ENCODE results near the gene GALNT9. TPM values are rescaled to one million over a fixed set of nuclear protein-coding genes. Genes with fewer than 3 reads are reported as not detected.
"Not testable (repeated sequence)": the region's sequence is repeated elsewhere in the genome, so short reads cannot be mapped to it uniquely, and the experiment has no call there.

Gene GALNT9
- total RNA-seq, 1 donor from 2014 or later = 4.9 TPM

DNA sequence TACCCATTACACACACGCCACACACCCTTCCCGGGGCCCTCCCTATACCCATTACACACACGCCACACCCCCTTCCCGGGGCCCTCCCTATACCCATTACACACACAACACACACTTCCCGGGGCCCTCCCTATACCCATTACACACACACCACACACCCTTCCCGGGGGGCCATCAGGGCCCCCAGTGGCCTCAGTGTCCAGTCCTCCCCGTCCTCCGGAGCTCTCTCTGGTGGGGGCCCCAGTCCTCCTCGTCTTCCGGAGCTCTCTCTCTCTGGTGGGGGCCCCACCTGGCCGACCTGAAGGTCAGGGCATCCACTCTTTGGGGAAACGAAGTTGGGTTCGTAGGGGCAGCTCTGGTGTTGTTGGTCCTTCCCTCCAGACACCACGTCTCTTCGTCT, 86.2 kb downstream of the GALNT9 start:
- not testable (repeated sequence) for FAIRE-seq; DNase-seq (ENCODE audit: low spot score in 2 of 2)

DNA sequence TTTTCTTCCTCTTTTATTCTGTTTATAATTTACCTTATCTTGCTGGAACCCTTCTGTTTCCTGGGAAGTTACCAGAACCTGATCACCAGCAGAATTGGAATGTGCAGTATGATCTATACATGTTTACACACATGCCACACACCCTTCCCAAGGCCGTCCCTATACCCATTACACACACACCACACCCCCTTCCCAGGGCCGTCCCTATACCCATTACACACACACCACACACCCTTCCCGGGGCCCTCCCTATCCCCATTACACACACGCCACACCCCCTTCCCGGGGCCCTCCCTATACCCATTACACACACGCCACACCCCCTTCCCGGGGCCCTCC, 88.8 kb downstream of the GALNT9 start:
- FAIRE-seq; DNase-seq (ENCODE audit: low spot score in 2 of 2): not testable (repeated sequence)

DNA sequence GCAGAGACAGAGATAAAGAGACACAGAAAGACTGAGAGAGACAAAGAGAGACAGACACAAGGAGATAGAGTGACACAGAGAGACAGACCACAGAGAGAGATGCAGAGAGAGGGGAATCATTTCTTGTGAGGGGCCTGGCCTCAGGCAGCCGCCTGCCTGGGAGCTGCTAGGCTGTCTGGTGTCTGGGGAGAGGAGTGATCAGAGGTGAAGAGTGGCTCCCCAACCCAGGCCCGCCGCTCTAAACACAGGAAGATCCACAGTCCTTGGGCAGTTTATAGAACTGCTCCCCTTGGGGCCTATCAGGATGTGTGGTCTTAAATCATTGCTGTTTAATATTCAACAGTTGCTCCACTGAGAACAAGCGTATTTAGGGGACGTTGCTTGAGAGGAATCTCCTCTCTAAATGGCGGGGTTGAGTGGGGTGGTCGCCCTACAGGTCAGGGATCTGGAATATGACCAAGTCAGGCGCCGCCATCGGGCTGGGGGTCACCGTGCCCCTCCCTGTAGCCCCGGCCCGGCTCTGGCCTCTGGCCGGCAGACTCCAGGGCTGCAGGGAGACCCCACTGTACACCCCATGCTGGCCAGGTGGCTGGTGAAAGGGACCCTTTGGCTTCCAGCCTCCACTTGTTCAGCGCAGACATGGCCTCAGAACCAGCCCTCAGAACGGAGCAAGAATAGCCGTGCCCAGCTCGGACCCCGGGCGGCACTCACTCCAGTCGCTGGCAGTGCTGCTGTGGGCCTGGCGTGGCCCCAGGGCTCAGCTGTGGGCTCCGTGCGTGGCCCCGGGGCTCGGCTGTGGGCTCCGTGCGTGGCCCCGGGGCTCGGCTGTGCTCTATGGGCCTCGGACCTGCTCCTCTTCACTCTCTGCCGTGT, 89.4 kb downstream of the GALNT9 start:
- DNase-seq (ENCODE audit: low spot score in 2 of 2) = no peak
- FAIRE-seq = no peak

DNA sequence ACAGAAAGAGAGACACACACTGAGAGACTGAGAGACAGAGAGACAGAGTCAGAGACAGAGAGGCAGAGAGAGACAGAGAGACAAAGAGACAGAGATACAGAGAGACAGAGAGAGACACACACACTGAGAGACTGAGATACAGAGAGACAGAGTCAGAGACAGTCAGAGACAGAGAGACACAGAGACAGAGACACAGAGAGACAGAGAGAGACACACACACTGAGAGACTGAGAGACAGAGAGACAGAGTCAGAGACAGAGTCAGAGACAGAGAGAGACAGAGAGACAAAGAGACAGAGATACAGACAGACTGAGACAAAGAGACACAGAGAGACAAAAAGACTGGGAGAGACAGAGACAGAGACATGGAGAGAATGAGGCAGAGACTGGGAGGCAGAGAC, 90.0 kb downstream of the GALNT9 start:
- no peak for FAIRE-seq
- DNase-seq (ENCODE audit: low spot score in 2 of 2) = no peak

DNA sequence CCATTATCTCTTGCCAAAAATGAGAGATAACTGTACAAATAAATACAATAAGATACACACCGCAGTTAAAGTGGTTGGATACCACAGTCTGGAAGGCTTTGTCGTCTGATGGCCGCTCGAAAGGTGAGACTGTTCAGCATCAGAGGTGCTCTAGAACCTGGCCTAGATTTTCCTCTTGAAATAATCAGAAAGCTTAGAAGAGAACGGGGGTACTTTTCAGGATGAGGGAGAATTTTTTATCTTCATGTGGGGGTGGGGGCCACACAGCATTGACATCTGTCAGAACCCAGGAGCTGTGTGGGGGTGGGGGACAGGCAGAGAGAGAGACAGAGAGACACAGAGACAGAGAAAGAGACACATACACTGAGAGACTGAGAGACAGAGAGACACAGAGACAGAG, 90.5 kb downstream of the GALNT9 start:
- DNase-seq (ENCODE audit: low spot score in 2 of 2) (no peak), FAIRE-seq (no peak)

DNA sequence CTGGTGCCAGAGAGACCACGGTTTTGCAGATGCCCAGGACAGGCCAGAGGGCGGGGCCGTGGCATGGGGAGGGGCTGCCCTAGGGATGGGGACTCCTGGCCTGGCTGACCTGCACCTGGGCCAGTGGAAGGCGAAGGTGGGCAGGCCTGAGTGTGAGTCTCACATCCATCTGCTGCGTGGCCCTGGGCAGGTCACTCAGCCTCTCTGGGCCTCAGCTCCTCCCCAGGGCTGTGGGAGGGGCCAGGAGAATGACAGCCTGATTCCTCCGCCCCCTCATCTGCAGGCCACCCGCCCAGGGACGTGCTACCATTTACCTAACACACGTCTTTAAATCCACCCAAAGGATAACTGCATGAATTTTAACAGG, 90.9 kb downstream of the GALNT9 start:
- no peak for FAIRE-seq
- DNase-seq (ENCODE audit: low spot score in 2 of 2) = no peak

DNA sequence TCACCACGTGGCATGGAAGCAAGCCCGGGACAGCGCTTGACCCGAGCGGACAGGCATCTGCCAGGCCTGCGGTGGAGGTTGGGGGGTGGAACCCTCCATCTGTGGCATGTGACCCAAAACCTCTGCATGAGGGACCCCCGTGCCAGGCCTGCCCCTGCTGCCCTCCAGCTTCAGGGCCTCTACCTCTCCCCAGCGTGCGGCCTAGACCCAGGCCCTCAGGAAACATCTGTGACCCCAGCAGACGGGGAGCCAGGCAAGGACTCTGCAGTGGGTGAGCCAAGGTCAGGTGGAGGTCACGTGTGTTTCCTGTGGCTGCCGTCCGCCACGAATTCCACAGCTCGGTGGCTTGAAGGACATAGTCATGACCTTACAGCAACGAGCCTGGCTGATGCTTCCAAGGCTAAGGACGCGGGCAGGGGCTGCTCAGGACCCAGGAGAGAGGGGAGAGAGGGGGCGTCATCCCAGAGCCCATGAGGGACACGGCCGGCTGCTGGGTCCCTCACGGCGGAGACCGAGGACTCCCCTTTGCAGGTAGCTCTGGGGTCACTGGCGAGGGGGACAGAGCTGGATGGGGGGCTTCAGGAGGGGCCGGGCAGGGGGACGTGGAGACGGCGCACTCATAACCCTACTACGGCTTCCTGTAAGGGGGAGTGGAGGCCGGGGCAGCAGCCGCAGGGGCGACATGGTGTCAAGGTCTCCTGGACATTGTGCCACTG, 91.5 kb downstream of the GALNT9 start:
- DNase-seq (ENCODE audit: low spot score in 2 of 2) (no peak), FAIRE-seq (no peak)

DNA sequence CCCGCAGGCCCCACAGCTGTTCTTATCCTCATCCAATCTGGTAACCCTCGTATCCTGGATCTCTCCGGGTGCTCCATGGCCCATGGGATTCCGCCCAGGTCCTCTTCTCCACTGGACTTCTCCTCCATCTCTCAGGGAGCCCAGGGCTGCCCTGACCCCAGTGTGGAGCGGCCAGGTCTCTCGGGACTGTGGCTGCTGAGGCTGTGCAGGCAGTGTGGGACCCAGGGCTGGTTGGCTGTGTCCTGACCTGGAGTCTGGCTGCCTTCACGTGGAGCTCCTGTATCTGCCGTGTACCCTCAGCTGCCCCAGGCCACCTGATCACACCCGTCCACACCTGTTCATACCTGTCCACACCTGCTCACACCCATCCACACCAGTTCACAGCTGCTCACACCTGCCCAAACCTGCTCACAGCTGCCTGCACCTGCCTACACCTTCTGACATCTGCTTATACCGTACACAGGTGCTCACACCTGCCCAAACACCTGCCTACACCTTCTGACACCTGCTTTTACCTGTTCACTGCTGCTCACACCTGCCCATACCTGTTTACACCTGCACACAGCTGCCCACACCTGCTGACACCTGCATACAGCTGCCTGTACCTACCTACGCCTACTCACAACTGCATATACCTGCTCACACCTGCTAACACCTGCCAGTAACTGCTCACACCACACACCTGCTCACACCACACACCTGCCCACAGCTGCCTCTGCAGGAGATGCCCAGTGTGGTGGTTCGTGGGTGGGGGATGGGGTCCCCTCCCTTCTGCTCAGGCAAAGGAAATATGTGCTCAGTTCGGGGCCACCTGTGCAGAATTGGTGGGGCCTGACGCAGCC, 92.2 kb downstream of the GALNT9 start:
- FAIRE-seq = no peak
- no peak for DNase-seq (ENCODE audit: low spot score in 2 of 2)

DNA sequence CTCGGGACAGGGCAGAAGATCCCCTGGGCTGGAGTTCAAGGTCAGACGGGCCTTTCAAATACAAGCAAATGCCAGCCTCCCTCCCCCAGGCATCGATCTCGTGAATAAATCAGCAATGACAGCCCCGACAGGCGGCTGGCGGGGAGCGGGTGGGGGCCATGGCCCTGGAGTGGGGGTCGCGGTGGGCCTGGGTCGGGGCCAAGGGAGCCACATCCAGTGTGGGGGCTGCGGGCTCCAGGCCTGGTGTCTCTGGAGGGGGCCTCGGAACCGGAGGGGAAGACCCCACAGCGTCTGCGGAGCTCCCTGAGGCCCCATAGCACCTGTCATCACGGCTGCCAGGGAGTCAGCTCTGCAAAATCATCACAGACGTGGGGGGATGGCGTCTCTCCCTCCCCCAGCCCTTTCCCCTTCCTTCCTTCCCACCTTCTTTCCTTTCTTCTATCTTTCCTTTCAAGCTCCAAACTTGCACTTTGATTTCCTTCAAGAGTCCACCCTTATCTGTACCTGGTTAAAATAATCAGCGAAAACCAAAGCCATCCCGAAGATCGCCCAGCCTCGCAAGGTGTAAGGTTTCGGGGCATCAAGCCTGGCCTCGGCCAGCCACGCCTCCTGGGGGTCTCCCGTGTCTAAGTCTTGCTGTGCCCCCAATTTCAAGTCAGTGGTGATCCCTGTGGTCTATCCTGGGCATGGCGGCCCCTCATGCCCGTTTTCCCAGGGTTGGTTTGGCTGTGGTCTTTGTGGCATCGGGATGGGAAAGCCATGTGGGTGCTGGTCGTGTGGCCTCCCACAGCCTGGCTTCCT, 93.1 kb downstream of the GALNT9 start:
- no peak for DNase-seq (ENCODE audit: low spot score in 2 of 2)
- no peak for FAIRE-seq

DNA sequence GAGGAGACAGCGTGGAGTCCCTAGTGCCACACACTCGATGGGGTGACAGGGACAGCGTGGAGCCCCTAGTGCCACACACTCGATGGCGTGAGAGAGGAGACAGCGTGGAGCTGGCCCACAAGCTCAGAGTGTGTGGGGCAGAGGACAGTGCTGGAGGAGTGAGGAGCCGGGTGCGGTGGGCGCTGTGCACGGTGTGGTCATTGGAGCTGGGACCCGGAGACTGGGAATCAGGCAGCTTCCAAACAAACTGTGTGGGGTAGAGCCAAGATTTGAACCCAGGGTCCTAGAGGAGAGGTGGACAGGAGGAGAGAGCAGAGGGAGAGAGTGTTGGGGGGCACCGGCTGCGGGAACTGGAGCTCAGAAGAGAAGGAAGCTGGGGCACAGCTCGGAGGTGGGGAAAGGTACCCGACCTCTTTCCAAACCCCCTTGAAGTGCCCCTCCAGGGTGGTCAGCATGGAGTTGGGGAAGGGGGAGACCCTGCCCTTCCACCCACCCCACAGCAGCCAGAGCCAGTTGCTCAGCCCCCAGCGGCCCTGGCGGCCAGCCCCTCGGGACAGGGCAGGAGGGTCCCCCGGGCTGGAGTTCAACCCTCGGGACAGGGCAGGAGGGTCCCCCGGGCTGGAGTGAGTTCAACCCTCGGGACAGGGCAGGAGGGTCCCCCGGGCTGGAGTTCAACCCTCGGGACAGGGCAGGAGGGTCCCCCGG, 94.1 kb downstream of the GALNT9 start:
- FAIRE-seq = no peak
- no peak for DNase-seq (ENCODE audit: low spot score in 2 of 2)

DNA sequence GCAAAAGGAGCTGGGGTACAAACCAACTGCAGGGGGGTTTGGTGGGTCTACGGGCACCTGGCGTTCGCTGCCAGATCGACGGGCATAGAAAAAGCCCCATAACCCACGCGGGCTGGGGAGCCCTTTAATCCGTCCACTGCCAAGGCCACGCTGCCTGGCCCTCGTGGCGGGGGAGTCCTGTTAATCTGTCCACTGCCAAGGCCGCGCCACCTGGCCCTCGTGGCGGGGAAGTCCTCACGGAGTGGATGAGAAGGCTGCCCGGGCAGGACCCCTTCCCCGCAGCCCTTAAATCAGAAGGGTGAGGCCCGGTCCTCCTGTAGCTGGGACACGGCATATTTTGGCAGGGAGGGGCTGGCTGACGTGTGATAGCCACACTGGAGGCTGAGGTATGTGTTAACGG, 99.0 kb downstream of the GALNT9 start:
- DNase-seq (ENCODE audit: low spot score in 2 of 2) (no peak), FAIRE-seq (no peak)

DNA sequence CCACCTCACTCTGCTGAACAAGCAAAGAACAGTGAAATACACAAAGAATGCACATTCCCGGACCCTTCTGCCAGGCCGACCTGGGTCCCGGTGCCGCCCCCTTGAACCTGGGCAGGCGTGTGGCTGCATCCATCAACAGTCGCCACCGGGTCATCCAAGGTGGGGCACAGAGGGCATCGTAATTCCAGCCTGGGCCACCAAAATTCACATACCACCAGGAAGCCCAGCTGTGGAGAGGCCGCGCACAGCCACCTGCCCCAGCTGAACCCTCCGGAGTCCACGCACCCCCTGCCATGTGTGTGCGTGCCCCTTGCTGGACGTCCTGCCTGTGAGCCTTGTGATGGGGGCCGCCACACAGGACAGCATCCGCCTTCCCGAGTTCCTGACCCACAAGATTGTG, 99.5 kb downstream of the GALNT9 start:
- FAIRE-seq (no peak), DNase-seq (ENCODE audit: low spot score in 2 of 2) (no peak)

DNA sequence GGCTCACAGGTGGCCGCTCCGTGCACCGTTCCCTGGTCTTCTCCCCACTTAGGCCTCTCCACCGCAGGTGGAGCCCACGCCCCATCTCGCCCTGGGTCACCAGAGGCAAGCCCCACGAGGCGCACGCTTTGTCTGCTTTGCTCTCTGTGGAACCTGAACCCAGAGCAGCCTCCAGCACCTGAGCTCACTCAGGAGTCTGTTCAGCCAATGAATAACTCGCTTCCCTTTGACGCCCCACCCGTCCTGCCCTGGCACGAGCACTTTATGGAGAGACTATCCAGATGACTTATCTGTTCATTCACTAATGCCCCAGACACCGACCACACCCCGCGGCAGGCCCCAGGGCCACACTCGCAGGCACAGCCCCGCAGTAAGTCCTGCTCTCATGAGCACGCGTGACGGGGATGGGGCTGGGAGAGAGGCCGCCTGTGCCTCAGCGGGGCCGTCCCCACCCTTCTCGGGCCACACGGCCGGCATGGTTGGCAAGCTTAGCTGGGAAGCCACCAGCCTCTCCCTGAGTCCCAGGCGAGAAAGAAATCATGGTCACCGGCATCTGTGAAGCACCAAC, 100.1 kb downstream of the GALNT9 start:
- FAIRE-seq (no peak), DNase-seq (ENCODE audit: low spot score in 2 of 2) (no peak)

DNA sequence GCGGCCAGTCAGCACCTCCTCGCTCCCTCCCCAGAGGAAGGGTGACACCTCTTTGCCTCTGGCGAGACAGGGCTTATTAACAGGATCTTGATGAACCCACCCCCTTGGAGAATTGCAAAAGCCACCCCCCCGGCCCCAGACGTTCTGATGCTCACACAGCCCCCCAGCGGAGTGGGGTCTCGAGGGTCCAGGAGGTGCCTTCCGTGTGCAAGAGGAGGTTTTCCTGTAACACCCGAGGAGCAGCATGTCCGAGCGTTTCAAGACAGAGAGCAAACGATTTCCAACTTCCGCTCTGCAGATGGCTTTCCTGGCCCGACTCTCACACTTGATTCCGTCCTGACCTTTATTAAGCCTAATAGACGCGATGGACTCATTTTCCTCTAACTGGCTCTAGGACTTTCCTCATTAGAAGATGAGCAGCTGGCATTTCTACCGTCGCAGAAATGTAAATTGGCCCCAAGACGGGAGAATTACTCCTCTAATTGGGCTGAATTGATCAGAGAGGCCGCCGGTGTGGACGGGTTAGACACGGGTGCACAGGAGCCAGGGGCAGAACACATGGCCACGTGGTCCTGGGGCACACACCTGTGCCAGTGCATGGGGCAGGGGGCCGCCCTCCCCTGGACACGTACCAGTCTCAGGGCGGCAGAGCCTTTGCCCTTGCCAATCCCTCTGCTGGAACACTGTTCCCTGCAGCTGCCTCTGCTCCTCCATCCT, 100.8 kb downstream of the GALNT9 start:
- FAIRE-seq (no peak), DNase-seq (ENCODE audit: low spot score in 2 of 2) (no peak)

DNA sequence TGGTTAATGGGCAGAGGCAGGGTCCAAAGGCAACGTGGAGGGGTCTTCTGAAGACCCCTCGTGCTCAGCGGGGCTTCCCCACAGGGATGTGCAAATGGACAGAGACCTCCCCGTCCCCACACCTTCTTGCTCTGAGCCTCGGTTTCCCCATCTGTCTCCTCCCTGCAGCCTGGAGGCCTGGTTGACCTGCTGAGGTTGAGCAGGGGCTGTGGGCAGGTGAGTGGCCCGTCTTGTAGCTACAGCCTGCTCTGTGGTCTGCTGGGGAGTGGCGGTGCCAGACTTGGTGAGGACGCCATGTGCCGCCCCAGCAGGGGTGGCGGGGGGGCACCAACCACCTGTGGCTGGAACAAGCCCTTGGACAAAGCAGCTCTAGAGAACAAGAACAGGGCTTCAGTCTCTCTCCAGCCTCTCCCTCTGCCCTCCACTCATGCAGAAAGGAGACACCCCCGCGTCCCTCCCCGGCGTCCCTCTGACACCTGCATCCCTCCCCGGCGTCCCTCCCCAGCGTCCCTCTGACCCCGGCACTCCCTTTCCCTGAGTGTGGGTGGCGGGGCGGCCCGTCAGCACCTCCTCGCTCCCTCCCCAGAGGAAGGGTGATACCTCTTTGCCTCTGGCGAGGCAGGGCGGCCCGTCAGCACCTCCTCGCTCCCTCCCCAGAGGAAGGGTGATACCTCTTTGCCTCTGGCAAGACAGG, 101.5 kb downstream of the GALNT9 start:
- no peak for FAIRE-seq

DNA sequence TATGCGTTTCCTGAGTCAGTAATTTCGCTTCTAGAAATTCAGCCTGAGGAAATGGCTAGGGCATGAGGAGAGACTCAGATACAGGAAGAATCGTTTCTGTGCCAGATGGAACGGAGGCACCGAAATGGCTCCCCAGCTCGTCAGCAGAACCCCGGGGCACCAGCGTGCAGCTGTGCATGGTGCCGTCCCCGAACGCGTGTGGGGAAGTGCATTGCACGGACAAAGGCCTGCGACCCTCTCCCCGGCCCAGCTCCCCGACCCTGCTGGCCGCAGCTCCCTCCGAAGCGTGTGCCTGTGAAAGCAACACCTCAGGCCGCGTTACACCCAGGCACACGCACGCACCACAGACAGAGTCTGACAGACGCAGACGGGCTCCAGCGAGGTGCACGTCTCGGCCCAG, 102.3 kb downstream of the GALNT9 start:
- DNase-seq (ENCODE audit: low spot score in 2 of 2) = no peak
- FAIRE-seq = no peak

More for the DNA sequence above, 101.5 kb downstream of the GALNT9 start:
- no peak for DNase-seq (ENCODE audit: low spot score in 2 of 2)

DNA sequence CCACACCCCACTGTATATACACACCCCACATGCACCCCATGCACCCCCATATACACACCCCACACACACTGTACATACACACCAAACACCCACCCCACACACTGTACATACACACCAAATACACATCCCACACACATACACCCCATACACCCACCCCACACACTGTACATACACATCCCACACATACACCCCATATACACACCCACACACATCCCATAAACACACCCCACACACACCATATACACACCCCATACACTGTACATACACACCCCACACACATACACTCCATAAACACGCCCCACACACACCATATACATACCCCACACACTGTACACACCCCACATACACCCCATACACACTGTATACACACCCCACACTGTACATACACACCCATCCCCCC, 102.8 kb downstream of the GALNT9 start:
- FAIRE-seq = no peak
- DNase-seq (ENCODE audit: low spot score in 2 of 2) = no peak

DNA sequence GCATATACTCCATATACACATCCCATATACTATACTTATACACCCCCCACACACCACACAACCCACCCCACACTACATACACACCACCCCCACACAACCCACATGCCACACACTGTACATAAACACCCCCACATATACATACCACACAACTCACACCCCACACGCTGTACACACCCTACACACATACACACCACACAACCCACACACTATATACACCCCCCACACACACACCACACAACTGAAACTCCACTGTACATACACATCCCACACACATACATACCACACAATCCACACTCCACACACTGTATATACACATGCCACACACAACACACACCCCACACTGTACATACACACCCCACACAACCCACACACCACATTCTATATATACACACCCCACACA, 104.2 kb downstream of the GALNT9 start:
- FAIRE-seq (no peak), DNase-seq (ENCODE audit: low spot score in 2 of 2) (no peak)

All from frontal cortex (tissue), 4 donors.